Mammary epithelial cell (primary cell): ENCODE data around the gene GPC6.

Source experiments
- CTCF ChIP-seq, 2 donors: IDR thresholded peaks in 1 of 2; conservative IDR thresholded peaks in 1 of 2; 2 replicates each; pipeline ENCODE4 v1.5.1; 2011 to 2012; ENCODE audit warnings: inconsistent platforms in 2 of 2, low read length in 2 of 2, mild to moderate bottlenecking in 2 of 2, control low read depth in 1 of 2, low read depth in 1 of 2; ENCODE audit not compliant: insufficient read depth in 1 of 2; ENCODE audit errors: extremely low read depth in 1 of 2
- EZH2 ChIP-seq: IDR thresholded peaks from 2 replicates; pipeline ENCODE4 v1.6.1; 2012; ENCODE audit warnings: low read length, inconsistent platforms, borderline replicate concordance

GRCh38 chr13:93603043-93603442, 376.4 kb downstream of the GPC6 start:
- TF ChIP-seq CTCF (conservative IDR thresholded peaks at IDR 0.05 in 1 of 2, IDR thresholded peaks at IDR 0.05 in 1 of 2; ENCODE audit: extremely low read depth in 1 of 2, insufficient read depth in 1 of 2, low read depth in 1 of 2, low read length in 2 of 2) (no peak), EZH2 (no peak)
